ENCODE results near the gene CRKL. TPM values are rescaled to one million over a fixed set of nuclear protein-coding genes. Genes with fewer than 3 reads are reported as not detected.
A peak's percentile ranks its signal among the peaks of the same experiment; 100 is the strongest.

CRKL gene
- polyA plus RNA-seq, 3 donors: 26.0 to 37.5 (median 29.4) TPM

DNA sequence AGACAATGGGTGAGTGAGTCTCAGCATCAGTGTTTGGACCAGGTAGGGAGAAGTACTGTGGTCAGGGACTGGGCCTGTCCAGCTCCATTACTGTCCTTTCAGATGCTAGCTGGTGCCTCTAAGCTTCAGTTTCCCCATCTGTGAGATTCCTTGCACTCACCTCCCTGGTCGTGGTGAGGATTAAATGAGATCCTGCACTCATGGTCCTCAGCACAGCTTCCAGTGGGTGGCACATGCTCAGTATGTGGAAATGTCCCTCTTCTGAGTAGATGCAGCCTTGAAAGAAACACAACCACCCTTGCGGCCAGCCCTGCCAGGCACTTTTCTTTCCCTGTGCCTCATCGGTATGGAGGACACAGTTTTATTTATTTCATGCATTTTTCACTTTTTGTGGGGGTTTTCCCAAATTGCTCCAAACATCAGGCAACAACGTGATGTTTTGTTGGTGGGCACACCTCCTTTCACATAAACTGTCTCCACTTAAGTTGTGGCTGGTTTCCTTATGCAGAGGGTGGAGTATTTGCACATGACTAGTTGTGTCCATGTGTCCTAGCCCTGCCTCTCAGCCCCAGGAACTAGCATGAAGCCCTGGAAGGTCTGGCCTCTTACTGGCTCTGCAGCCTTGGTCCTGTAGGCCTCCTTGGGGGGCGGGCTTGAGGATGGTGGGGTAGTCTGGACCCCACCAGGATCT lies 66.0 kb downstream of the CRKL start:
- Histone ChIP-seq H3K9ac (ENCODE audit: insufficient read depth, low read length, poor library complexity, severe bottlenecking) (peak overlapping the region; percentile 73), H3K79me2 (ENCODE audit: insufficient read depth, low read length) (peaks cover 15% of the 10 kb centered on the region), H3K4me1 (ENCODE audit: control insufficient read depth in 1 of 2, insufficient read depth in 2 of 2, low read length in 2 of 2) (peaks cover 31 to 46% of the 10 kb centered on the region in 2 donors), H2AFZ (ENCODE audit: insufficient read depth, low read depth, low read length, poor library complexity, severe bottlenecking) (peak overlapping the region; percentile 92), H3K4me2 (replicated peaks; ENCODE audit: extremely low read depth, low read length, poor library complexity, severe bottlenecking) (peak overlapping the region; percentile 77), H3K27me3 (ENCODE audit: control insufficient read depth in 2 of 2, insufficient read depth in 2 of 2, low read length in 2 of 2) (peaks cover 0 to 3% of the 10 kb centered on the region in 2 donors), H3K36me3 (replicated peaks in 1 of 2; ENCODE audit: control insufficient read depth in 1 of 2, insufficient read depth in 2 of 2, low read length in 2 of 2) (peaks cover 30 to 35% of the 10 kb centered on the region in 2 donors), H4K20me1 (ENCODE audit: insufficient read depth, low read length) (no peaks in the 10 kb centered on the region), H3K4me3 (replicated peaks in 1 of 3; ENCODE audit: low read depth in 2 of 3, low read length in 3 of 3) (peak overlapping the region in 2 of 3 experiments; percentile 61 to 80), H3K27ac (ENCODE audit: low read depth in 1 of 2, low read length in 2 of 2) (peak overlapping the region in 1 of 2 donors; percentile 90), H3K9me3 (replicated peaks in 1 of 2; ENCODE audit: control insufficient read depth in 1 of 2, insufficient read depth in 1 of 2, low read length in 2 of 2) (peaks cover 8 to 9% of the 10 kb centered on the region in 2 donors)
- Mint-ChIP-seq H3K27me3 (ENCODE audit: low read depth in 3 of 3) (peaks cover 4 to 11% (median 10%) of the 10 kb centered on the region in 3 donors), H3K9me3 (peaks cover 9 to 12% (median 10%) of the 10 kb centered on the region in 7 donors), H3K27ac (peak overlapping the region in 2 of 7 donors; percentile 64 to 84), H3K4me1 (peaks cover 43% of the 10 kb centered on the region), H3K4me3 (peak overlapping the region; percentile 88 to 98), H3K36me3 (peaks cover 44 to 45% of the 10 kb centered on the region in 2 donors)
- intact Hi-C loops (cut with micrococcal nuclease): loop anchor here in 1 of 2 donors (10.0 kb wide), 1 partner anchor 62 kb away; the partner anchor contains the start of gene LRRC74B
- 60% methylated on average over 1 of the region's 5 CpGs for WGBS (ENCODE audit: insufficient coverage)
- TF ChIP-seq, protein P1, sequence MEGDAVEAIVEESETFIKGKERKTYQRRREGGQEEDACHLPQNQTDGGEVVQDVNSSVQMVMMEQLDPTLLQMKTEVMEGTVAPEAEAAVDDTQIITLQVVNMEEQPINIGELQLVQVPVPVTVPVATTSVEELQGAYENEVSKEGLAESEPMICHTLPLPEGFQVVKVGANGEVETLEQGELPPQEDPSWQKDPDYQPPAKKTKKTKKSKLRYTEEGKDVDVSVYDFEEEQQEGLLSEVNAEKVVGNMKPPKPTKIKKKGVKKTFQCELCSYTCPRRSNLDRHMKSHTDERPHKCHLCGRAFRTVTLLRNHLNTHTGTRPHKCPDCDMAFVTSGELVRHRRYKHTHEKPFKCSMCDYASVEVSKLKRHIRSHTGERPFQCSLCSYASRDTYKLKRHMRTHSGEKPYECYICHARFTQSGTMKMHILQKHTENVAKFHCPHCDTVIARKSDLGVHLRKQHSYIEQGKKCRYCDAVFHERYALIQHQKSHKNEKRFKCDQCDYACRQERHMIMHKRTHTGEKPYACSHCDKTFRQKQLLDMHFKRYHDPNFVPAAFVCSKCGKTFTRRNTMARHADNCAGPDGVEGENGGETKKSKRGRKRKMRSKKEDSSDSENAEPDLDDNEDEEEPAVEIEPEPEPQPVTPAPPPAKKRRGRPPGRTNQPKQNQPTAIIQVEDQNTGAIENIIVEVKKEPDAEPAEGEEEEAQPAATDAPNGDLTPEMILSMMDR (IDR thresholded peaks at IDR 0.05): no peak
- no peak for DNase-seq

DNA sequence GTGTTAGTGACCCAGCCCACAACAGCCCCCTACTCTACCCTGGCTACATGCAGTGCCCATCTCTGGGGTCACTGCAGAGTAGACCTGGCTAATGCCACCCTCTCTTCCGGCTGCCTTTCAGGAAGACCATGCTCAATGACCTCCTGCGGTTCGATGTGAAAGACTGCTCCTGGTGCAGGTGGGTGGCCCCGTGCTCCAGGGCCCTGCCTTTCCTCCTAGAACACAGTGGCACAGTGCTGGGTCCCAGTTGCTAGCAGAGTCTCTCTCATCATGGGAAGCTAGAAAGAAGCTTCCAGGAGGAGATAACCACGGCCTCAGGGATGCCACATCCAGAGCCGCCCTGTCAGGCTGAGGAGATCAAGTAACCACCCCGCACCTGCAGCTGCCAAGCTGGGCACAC lies 68.5 kb downstream of the CRKL start:
- Histone ChIP-seq H3K36me3 (replicated peaks in 1 of 2; ENCODE audit: control insufficient read depth in 1 of 2, insufficient read depth in 2 of 2, low read length in 2 of 2) (peaks cover 40 to 50% of the 10 kb centered on the region in 2 donors), H3K4me1 (ENCODE audit: control insufficient read depth in 1 of 2, insufficient read depth in 2 of 2, low read length in 2 of 2) (peaks cover 20 to 28% of the 10 kb centered on the region in 2 donors), H3K4me2 (replicated peaks; ENCODE audit: extremely low read depth, low read length, poor library complexity, severe bottlenecking) (no peak overlapping the region), H3K27me3 (ENCODE audit: control insufficient read depth in 2 of 2, insufficient read depth in 2 of 2, low read length in 2 of 2) (no peaks in the 10 kb centered on the region), H3K9me3 (replicated peaks in 1 of 2; ENCODE audit: control insufficient read depth in 1 of 2, insufficient read depth in 1 of 2, low read length in 2 of 2) (no peaks in the 10 kb centered on the region), H4K20me1 (ENCODE audit: insufficient read depth, low read length) (no peaks in the 10 kb centered on the region), H3K27ac (ENCODE audit: low read depth in 1 of 2, low read length in 2 of 2) (no peak overlapping the region), H3K4me3 (replicated peaks in 1 of 3; ENCODE audit: low read depth in 2 of 3, low read length in 3 of 3) (no peak overlapping the region), H2AFZ (ENCODE audit: insufficient read depth, low read depth, low read length, poor library complexity, severe bottlenecking) (no peak overlapping the region), H3K79me2 (ENCODE audit: insufficient read depth, low read length) (peaks cover 15% of the 10 kb centered on the region), H3K9ac (ENCODE audit: insufficient read depth, low read length, poor library complexity, severe bottlenecking) (no peak overlapping the region)
- DNase-seq: no peak
- intact Hi-C loops (cut with micrococcal nuclease): loop anchor here in 1 of 2 donors (10.0 kb wide), 1 partner anchor 59 kb away; the partner anchor contains the start of gene LRRC74B
- peaks cover 26% of the 10 kb centered on the region for H3K4me1 Mint-ChIP-seq
- peaks cover 0 to 3% (median 0%) of the 10 kb centered on the region in 3 donors for H3K27me3 Mint-ChIP-seq (ENCODE audit: low read depth in 3 of 3)
- TF ChIP-seq, protein P1 (IDR thresholded peaks at IDR 0.05): no peak
- H3K27ac Mint-ChIP-seq: no peak overlapping the region
- no peak overlapping the region for H3K4me3 Mint-ChIP-seq
- peaks cover 43 to 55% of the 10 kb centered on the region in 2 donors for H3K36me3 Mint-ChIP-seq
- H3K9me3 Mint-ChIP-seq: no peaks in the 10 kb centered on the region
- 98% methylated on average over 6 of the region's 7 CpGs for WGBS (ENCODE audit: insufficient coverage)

All from CD14-positive monocyte (primary cell).